WTC11 (cell line): ENCODE measurements around the gene ITGA11.

Source experiments
- ESRRA ChIP-seq: sonication (generic); formaldehyde crosslinking; IDR thresholded peaks from 2 replicates; pipeline ENCODE4 v1.8.1; 2022; ENCODE audit warnings: mild to moderate bottlenecking, missing genetic modification reagents, borderline replicate concordance
- GRHL2 ChIP-seq: fragments of 250-450 bp; sonication (Bioruptor Pico); IDR thresholded peaks from 2 replicates; pipeline ENCODE4 v1.8.0; 2022; ENCODE audit warnings: mild to moderate bottlenecking, moderate library complexity; ENCODE audit not compliant: insufficient replicate concordance, severe bottlenecking
- JUN ChIP-seq: sonication (generic); formaldehyde crosslinking; IDR thresholded peaks from 2 replicates; pipeline ENCODE4 v1.8.0; 2023; ENCODE audit warnings: mild to moderate bottlenecking, missing genetic modification reagents
- NFYB ChIP-seq: sonication (generic); formaldehyde crosslinking; conservative IDR thresholded peaks from 2 replicates; pipeline ENCODE4 v1.8.0; 2022; ENCODE audit warnings: low read depth, missing genetic modification reagents
- RORB ChIP-seq: fragments of 250-450 bp; sonication (Bioruptor Pico); IDR thresholded peaks from 2 replicates; pipeline ENCODE4 v1.9.0; 2021; ENCODE audit warnings: mild to moderate bottlenecking
- STAT6 ChIP-seq: sonication (generic); formaldehyde crosslinking; conservative IDR thresholded peaks from 2 replicates; pipeline ENCODE4 v1.8.1; 2023; ENCODE audit warnings: mild to moderate bottlenecking, low read depth, missing genetic modification reagents, moderate library complexity
- TF ChIP-seq, protein P1 (sequence below): fragments of 200-600 bp; IDR thresholded peaks from 2 replicates; pipeline ENCODE4 v1.8.0; 2022; ENCODE audit warnings: antibody characterized with exemption

DNA sequence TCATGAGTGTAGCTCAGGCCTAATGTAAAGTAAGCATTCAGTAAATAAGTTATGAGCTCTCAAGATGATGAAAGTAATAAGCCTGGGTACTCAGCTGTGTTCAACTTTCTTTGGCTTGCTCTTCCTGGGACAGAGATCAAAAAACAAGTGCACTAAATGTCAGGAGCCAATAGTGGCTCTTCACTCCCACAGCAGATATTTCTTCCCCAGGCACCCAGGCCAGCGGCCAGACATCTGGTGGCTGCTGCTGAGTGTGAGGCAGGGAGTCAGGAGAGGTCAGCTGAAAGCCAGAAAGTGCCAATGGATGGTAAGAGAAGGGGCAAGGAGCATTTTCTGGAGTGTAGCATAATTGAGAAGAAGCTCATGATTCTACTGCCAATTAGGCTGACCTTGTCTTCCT lies 18.2 kb upstream of the ITGA11 start:
- TF ChIP-seq, protein P1, sequence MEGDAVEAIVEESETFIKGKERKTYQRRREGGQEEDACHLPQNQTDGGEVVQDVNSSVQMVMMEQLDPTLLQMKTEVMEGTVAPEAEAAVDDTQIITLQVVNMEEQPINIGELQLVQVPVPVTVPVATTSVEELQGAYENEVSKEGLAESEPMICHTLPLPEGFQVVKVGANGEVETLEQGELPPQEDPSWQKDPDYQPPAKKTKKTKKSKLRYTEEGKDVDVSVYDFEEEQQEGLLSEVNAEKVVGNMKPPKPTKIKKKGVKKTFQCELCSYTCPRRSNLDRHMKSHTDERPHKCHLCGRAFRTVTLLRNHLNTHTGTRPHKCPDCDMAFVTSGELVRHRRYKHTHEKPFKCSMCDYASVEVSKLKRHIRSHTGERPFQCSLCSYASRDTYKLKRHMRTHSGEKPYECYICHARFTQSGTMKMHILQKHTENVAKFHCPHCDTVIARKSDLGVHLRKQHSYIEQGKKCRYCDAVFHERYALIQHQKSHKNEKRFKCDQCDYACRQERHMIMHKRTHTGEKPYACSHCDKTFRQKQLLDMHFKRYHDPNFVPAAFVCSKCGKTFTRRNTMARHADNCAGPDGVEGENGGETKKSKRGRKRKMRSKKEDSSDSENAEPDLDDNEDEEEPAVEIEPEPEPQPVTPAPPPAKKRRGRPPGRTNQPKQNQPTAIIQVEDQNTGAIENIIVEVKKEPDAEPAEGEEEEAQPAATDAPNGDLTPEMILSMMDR = no peak
- TF ChIP-seq ESRRA = no peak
- TF ChIP-seq GRHL2 (CRISPR knock-in tag) = no peak
- no peak for TF ChIP-seq JUN (CRISPR knock-in tag)
- no peak for TF ChIP-seq RORB (CRISPR knock-in tag)
- TF ChIP-seq NFYB (CRISPR knock-in tag) = no peak
- no peak for TF ChIP-seq STAT6 (CRISPR knock-in tag)
